GM19452 (cell line): ENCODE measurements around the gene ASXL2.

Experiments used
- ATAC-seq: cut with Tn5 transposase; IDR thresholded peaks from one replicate; pipeline ENCODE4 v1.9.1; 2021; ENCODE audit not compliant: unreplicated experiment

ASXL2 gene

DNA sequence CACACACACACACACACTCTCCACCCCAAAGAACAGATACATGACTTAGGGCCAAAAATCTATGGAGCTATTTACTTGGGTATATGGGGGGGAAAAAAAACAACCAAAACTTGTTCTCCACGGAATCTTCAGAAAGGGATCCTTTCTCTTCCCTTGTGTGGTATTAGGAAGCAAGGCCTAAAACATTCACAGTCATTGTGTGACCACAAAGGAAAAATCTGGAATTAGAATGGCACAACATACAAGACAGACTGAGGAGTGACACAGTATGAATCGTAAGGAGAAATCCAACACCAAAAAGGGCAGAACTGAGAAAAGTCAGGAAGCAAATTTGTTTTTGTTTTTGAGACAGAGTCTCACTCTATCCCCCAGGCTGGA lies 70.3 kb downstream of the ASXL2 start:
- no peak for ATAC-seq

DNA sequence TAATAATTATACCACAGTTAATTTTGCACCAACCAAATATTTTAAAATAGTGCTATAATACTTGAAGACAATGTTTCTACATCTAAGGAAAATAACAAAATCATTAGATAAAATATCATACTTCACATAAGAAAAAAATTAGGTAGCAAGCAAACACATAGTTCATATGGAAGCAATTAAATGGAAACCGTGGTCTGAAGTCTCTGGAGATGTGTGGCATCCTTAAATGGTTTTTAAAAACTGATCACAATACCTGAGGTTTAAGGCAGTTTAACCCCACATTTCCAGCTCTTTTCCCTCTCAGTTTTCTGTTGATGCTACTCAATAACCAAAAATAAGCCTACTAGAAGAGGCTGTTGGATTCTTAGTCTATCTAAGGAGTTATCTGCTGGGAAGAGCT lies 71.3 kb downstream of the ASXL2 start:
- ATAC-seq: no peak

DNA sequence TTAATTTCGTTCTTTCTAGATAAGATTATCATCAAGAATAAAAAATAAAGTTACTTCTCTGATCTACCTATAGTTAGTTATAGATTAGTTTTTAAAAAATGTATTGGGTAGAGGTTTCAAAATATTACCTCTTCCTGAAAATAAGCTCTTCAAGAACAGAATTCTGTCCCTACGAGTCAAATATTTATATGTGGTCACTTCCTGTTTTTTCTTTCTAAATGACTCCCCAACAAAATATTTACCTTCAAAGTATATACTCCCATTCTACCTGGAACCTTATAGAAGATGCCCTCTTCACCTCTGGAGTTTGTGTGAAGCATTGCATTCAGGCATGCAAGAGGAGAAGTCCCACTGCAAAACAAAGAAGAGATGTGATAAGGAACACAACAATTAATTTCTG lies 72.3 kb downstream of the ASXL2 start:
- no peak for ATAC-seq

GRCh38 chr2:25804338-25804737 lies 73.9 kb downstream of the ASXL2 start:
- ATAC-seq: no peak

DNA sequence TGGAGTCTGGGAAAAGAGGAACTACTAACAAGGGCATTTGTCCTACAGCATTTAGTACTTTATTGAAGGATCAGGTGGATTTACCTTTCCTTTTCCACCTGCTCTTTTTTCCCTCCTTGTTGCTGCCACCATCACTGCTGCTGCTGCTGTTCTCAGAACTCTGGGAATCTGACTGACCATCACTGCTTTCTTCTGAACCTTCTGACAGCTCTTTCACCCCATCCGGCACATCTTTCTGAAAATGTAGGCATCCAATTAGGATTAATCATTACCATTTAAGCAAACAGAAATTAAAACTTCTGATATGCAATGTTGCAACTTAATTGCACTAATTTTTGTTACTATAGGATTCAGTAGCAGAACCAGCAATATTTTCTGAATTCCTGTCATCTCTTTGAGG lies 79.0 kb downstream of the ASXL2 start:
- no peak for ATAC-seq

GRCh38 chr2:25797620-25798488 lies 80.4 kb downstream of the ASXL2 start:
- no peak for ATAC-seq

GRCh38 chr2:25794544-25795276 lies 83.6 kb downstream of the ASXL2 start:
- peak; percentile 74 for ATAC-seq

GRCh38 chr2:25790074-25790790 lies 88.1 kb downstream of the ASXL2 start:
- ATAC-seq: no peak

DNA sequence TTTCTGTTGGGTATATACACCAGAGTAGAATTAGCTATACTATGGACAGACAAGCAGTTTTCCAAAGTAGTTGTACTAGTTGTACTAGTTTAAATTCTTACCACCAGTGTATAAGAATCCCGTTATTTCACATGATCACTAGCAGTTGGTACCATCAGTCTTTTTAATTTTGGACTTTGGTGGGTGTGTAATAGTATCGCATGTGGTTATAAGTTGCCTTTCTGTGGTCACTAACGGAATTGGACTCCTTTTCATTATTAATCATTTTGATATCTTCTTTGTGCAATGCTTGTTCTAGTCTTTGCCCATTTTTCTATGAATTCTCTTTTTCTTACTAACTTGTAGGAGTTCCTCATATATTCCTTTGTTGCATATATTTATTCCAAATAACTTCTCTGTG lies 89.8 kb downstream of the ASXL2 start:
- ATAC-seq: no peak

GRCh38 chr2:25787020-25787419 lies 91.3 kb downstream of the ASXL2 start:
- no peak for ATAC-seq

DNA sequence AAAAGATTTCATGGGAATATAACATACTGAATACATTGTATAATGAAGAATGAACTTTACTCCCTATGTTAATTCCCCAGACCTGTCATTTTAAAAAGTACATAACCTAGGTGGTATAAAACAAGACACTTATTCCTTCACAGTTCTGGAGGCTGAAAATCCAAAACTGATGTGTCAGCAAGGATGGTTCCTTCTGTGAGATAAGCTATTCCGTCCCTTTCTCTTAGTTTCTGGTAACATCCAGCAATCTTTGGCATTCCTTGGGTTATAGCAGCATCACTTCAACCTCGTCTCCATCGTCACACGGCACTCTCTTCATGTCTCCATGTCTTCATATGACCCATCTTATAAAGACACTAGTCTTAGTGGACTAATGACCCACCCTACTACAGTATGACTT lies 93.9 kb downstream of the ASXL2 start:
- no peak for ATAC-seq

DNA sequence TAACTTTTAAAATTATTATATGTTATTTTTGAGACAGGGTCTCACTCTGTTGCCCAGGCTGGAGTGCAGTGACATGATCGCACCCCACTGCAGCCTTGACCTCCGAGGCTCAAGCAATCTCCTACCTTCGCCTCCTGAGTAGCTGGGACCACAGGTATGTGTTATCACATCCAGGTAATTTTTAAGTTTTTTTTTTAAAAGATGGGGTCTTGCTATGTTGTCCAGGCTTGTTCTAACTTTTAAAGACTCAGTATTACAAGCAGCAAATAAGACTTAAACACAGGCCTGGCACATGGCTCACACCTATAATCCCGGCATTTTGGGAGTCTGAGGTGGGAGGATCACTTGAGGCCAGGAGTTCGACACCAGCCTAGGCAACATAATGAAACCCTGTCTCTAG lies 101.2 kb downstream of the ASXL2 start:
- no peak for ATAC-seq

GRCh38 chr2:25772078-25772477 lies 106.2 kb downstream of the ASXL2 start:
- ATAC-seq: no peak

DNA sequence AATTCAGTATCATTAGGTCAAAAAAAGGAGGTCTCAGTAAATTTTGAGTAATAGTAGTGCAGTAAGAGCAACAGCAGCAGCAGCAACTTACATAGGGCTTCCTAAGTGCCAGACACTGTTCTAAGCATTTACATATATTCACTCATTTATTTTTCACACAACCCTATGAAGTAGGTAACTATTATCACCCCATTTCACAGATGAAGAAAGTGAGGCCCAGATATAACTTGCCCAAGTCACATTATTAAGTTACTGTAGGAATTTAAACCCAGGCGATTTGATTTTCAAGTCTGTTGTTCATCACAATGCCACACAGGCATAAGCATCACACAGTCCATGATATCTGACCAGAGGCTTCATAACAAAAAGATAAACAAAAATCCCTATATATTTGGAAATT lies 114.7 kb downstream of the ASXL2 start:
- no peak for ATAC-seq

DNA sequence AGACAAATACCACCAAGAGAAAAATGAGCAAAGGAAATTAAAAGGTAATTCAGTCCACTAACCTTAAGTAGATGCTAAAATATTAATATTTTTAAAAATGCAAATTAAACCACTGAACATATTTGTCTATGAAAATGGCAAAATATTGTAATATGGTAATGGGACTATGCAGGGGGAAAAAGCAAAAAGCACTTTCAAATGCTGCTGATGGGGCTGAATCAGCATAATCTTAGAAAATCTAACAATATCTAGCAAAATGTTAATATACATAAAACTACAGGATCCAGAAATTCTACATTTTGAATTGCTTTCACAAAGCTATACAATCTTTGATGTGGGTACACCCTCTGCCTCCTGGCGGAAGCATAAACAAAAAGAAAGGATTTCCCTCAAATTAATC lies 118.0 kb downstream of the ASXL2 start:
- no peak for ATAC-seq

DNA sequence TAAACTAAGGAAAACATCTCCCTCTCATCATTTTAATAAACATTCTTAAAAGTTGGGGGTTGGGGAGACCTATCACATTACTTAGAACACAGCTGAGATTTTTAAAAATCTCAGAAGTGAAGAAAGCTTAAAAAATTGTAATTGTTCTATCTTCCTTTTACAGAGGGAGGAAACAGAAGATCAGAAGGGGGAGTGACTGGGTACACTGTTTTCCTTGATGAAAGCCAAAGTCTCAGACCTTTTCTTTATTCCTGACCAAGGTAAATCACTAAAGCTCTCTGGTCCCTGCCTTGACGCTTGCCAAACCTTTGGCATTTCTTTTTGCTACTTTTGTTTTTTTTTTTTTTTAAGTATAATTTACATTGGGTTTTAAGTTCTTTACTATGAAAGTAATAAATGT lies 119.9 kb downstream of the ASXL2 start:
- ATAC-seq: no peak

- ATAC-seq: no peak
Measured at GRCh38 chr2:25757906-25758305, 120.4 kb downstream of the ASXL2 start.

DNA sequence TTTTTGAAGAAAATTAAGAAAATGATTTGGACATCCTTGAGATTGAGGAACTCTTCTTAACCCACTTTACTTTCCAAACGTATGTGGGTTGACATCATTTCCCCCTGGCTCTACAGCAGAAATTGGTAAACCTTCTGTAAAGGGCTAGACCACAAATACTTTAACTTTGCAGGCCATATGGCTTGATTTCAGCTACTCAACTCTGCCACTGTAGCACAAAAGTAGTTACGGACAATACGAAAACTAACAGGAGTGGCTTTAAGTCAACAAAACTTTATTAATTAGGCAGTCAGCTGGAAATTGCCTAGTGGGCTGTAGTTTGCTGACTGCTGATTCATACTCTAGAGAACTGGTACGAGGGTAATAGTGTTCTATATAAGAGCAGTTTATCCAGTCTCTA lies 121.8 kb downstream of the ASXL2 start:
- no peak for ATAC-seq

DNA sequence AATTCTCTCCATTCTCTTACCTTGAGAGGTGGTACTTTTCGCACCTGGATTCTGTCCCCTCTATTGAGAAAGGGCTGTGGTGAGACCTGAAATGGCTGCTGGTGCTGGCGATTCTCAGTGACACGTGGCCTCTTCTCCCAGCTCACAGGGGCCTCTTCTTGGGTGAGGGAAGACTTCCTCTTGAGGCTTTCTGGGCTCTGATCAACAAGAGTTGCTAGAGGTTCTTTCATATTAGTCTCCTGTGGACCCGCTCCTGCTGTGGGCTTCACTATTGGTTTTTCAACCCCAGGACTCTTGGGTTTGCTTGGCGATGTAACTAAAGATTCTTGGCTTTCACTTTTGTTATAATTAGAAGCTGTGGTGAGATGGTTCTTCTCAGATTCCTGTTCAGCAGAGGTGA lies 128.6 kb downstream of the ASXL2 start:
- ATAC-seq: no peak

GRCh38 chr2:25744055-25744454 lies 134.2 kb downstream of the ASXL2 start:
- no peak for ATAC-seq

GRCh38 chr2:25743132-25743830 lies 135.0 kb downstream of the ASXL2 start:
- no peak for ATAC-seq
